ENCODE data around the gene SLC39A8.
A peak's percentile ranks its signal among the peaks of the same experiment; 100 is the strongest.
"Not testable (repeated sequence)": the region's sequence is repeated elsewhere in the genome, so short reads cannot be mapped to it uniquely, and the experiment has no call there.

The SLC39A8 gene

DNA sequence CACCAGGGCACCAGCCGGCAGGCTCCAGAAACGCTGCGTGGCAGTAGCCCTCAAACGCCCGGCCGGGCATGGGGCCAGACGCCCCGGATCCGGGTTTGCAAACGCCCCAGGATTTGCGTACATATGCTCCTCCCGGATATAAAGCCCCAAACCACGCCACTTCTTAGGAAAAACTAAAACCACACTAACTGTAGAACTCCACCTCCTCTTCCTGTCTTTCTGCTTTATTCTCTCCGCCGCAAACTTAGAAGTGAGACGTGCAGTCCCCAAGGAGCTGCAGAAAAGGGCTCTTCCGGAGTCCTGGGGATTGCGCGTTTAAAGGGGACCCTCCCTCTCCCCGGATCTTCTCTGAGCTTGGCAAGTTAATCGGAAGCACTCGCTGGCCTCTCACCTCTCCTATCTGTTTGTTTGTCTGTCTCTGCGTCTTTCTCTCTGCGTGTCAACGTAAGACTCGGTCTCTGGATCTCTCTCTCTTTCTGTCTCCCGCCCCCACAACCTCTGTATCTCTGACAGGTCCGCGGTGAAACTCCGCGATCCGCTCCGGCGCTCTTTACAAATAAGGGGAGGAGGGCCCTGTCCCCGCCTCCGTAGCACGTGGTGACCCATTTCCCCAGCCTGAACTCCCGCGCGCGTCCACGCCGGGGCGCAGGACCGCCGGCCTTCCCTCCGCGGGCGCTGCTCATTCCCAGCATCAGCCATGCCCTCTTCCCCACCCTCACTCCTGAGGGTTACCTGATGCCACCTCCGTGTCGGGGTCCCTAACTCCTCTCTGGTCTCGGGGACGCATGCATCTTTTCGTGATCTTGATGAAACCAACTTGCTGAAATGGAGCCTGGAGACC, at the start of gene SLC39A8:
Gene SLC39A8 (minus strand): TSS at position 529 of the 841 bp plus-strand sequence. CDS start 820 bp downstream, outside the sequence.
- peak; percentile 66 to 85 (median 76) for DNase-seq (ENCODE audit: low read depth in 4 of 4, low spot score in 1 of 4)

DNA sequence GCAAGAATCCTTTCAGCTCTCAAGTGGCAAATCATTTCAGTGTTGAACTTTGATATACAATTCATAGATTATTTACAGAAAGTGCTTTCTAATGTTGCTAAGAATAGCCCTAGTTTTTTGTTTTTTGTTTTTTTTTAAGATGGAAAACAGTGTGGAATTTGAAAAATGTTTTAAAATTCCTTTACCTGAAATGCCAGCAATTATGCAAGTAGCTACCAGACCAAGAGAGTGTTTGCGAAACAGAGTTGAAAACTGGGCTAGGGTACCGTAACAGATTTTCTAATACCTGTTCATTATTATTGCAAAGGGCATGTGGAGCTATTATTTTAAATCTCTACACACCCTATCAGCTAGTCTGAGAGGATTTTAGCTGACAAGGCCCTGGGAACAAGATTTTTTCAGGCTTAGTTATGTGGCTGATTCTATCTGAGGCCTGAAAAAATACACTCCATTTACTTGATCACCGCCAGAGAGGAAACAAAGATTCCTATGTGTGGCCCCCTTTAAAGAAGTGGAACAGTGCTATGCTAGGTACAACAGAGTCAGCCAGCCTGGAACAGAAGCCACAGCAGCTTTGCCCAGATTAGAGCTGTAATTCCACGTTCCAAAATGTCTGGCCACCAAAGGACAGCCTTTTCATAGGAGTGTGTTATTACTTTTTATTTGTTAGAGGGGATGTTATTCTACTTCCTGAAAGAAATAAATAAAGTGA, 46.9 kb upstream of the SLC39A8 start:
- no peak for DNase-seq (ENCODE audit: low read depth in 4 of 4, low spot score in 1 of 4)

DNA sequence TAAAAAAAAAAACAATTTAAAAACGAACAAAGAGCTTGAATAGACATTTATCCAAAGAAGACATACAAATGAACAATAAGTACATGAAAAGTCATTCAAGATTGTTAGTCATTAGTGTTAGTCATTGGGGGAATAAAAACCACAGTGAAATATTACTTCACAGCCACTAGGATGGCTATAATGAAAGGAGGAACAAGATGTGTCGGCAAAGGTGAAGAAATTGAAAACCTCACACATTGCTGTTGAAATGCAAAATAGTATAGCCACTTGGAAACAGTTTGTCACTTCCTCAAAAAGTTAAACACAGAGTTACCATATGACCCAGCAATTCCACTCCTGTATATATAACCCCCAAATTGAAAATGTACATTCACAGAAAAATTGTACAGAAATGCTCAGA, 45.2 kb upstream of the SLC39A8 start:
- peak in 1 of 4 experiments; percentile 0 for DNase-seq (ENCODE audit: low read depth in 4 of 4, low spot score in 1 of 4)

DNA sequence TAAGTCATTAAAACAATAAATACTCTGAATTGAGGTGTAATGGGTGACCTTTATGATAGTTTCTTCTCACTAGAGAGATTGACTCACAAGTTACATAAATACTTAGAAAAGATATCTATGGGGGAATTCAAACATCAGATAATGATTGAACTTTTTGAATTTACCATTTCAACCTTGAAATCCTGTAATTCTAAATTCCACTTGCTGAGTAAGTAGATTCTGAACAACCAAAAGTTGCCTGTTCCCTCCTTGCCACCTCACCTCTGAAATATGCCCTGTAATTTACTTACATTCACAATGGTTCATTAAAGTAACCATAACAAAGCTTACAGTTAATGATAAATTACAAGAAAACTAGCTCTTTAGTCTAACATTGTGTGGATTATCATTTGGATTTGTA, 43.3 kb upstream of the SLC39A8 start:
- no peak for DNase-seq (ENCODE audit: low read depth in 4 of 4, low spot score in 1 of 4)

DNA sequence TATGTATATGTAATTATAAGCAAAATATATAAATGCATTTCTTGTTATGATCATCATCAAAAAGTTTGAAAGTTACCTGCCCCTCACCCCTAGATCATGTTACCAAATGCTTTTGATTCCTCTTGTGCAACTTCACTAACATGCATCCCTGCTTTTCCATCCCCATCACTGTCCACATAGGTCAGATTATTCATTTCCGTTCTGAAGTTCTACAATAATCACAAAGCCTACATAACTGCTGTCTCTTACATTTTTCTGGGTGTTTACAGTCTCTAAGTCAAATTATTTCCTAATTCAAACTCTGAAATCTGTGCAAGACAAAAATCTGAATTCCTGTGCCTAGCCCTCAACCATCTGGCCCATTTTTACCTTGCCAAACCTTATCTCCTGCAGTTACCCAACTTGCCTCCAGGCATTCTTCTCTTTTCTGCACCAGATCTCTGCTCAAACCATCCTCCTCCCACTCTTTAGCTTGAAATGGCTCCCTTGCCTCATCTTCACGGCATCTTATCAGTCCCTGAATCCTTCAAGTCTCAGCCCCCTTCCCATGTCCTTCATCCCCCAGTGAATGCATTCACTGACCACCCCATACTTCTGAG, 42.4 kb upstream of the SLC39A8 start:
- DNase-seq (ENCODE audit: low read depth in 4 of 4, low spot score in 1 of 4), result no peak

DNA sequence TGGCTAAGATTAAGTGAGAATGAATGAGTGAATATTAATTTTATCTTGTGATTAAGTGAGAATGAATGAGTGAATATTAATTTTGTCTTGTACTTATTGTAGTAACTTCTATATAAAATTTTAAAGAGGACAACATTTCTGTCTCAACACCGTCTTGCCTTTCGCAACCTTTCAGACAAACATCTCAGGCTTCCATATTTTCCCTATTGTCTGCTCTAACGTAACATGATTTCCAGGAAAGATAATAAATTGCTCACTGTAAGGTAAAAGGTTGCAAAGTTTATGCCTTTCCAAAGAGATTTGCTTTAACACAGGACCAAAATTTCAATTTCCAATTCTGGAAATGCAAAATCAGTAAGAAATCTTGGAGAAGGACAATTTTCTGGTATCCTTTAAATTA, 41.7 kb upstream of the SLC39A8 start:
- no peak for DNase-seq (ENCODE audit: low read depth in 4 of 4, low spot score in 1 of 4)

DNA sequence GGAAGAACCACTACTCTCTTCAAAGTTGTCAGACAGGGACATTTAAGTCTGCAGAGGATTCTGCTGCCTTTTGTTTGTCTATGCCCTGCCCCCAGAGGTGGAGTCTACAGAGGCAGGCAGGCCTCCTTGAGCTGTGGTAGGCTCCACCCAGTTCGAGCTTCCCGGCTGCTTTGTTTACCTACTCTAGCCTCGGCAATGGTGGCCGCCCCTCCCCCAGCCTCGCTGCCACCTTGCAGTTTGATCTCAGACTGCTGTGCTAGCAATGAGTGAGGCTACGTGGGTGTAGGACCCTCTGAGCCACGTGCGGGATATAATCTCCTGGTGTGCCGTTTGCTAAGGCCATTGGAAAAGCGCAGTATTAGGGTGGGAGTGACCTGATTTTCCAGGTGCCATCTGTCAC, 35.0 kb upstream of the SLC39A8 start:
- DNase-seq (ENCODE audit: low read depth in 4 of 4, low spot score in 1 of 4), result not testable (repeated sequence)

DNA sequence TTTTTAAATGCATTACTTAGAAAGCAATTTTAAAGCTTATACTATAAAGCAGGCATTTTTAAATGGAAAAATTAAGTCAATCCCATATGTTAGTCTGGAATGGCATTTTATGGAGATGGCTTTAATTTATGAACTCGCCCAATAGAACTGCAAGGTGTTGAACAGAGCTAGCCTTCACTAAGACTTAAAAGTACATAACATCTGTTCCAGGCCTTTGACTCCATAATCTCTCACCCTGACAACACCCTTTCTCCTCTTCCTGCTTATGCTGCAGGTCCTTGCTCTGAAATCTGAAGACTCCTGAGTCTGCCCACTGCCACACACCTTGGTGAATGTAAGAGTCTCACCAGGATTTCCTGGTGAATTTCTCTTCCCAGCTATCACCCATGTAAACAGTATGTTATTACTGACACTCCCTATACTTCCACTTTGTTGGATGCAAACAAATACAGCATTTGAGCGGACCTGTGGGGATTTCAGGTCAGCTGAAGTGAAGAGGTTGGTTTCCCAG, 17.7 kb upstream of the SLC39A8 start:
- DNase-seq (ENCODE audit: low read depth in 4 of 4, low spot score in 1 of 4), result no peak

DNA sequence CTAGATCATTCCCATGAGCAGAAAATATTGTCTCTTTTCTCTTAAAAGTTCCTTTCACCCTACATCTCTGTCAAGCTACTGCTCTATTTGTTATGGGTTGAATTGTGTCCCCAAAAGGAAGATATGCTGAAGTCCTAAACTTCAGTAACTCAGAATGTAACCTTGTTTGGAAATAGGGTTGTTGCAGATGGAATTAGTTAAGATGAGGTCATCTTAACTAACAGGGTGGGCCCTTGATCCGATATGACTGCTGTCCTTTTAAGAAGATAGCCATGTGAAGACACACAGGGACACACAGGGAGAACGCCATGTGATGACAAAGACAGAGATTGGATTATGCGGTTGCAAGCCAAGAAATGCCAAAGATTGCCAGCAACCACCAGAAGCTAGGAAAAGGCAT, 12.8 kb upstream of the SLC39A8 start:
- no peak for DNase-seq (ENCODE audit: low read depth in 4 of 4, low spot score in 1 of 4)

DNA sequence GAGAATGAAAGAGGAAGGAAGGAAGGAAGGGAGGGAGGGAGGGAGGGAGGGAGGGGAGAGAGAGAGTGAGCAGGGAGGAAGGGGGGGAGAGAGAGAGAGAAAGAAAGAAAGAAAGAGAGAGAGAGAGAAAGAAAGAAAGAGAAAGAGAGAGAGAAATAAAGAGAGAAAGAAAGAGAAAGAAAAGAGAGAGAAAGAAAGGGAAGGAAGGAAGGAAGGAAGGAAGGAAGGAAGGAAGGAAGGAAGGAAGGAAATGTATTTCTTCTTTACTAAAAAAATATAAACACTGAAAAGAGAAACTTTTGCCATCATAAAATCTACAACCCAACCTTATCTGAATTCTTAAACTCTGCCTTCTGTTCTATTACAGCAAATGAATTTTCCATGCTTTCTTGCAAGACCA, 12.4 kb upstream of the SLC39A8 start:
- not testable (repeated sequence) for DNase-seq (ENCODE audit: low read depth in 4 of 4, low spot score in 1 of 4)

DNA sequence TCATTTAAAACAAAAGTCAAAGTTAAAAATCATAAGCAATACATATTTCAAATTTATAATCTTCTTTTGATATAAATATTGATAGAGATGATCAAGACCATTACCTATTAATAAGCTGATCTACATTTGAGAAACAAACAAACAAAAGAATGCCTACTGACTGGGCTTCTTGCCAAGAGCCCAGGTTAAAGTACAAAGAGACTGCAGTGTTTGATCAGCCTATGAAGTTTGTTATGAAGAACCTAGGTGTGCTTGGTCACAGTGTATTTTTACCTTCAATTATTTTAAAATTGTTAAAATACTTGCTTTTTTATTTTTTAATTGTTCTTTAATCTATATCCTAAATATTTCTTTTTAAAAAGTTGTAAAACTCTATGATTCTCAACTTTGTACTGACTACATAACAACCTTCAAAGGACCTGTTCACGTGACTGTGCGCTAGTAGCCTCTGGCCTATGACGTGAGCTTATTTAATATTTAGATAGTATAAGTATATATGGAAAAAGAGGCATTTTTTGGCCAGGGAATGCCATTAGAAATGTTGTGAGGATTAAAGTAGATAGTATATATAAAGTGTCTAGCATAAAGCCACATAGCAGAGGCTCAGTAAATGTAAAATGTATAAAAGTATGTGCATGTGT, 11.4 kb upstream of the SLC39A8 start:
- no peak for DNase-seq (ENCODE audit: low read depth in 4 of 4, low spot score in 1 of 4)

DNA sequence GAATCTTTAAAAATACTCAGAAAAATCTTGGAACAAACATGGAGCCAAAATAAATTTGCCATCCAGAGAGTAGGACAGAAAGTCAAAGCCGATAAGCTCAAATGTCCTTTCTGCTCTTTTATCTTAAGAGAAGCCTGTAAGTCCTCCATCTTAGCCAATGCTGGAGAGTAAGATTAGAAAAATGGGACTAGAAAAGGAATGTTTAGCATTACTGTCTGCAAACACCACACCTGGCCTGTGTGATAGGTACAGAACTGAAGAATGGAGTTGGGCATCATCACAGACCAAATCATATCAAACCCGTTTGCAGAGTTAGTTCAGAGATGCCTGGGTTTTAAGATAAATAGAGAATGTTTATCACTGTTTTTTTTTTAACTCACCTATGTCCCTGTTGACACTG, 10.5 kb upstream of the SLC39A8 start:
- DNase-seq (ENCODE audit: low read depth in 4 of 4, low spot score in 1 of 4), result no peak

DNA sequence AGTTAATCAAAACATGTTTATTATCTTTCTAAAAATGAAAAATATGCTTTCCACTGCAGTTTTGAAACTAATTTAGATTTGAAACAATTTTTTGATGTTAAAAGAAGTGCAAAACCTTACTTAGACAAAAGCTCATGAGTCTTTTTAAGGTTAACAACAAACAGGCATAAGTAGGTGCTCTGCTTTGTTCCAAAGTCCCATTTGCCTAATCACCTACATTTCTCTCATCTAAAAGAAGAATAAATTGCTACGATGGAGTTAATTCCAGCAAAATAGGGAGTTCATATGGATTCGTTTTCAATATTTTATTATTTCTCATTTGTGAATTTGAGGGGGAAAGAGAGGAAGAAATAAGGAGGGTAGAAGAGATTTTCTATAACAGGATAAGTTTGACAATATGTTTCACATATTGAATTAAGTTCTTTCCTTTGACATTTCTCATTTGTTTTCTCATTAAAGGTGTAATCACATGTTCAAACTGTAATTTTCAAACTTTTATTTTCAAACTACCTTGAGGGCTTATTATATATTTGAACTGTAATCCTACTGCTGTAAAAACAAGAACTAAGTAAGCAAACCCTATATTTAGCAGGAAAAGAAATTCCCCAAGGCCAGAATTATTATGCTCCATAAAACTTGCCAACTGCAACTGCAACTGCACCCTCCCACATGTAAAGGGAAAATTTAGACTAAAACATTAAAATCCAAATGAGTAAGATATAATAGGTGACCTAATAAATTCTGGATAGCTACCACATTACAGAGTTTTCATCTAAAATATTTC, 9.6 kb upstream of the SLC39A8 start:
- no peak for DNase-seq (ENCODE audit: low read depth in 4 of 4, low spot score in 1 of 4)

DNA sequence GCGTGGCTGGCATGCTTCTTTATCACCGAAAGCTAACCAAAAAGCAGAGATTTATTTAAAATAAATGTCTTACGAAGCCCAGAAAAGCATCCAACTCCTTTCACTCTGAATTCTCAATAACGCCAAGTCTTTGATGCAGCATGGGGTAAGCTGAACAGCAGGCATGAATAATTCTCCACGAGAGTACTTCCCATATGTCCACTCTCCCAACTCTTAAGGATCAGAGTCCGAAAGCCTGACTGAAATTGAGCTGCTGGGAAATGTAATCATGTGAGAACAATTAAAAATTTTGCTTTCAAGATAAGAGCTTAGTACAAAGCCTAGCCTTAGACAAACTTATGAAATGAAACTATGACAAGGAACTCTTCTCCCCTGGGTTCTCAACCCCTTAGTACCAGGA, 7.5 kb upstream of the SLC39A8 start:
- DNase-seq (ENCODE audit: low read depth in 4 of 4, low spot score in 1 of 4), result no peak

DNA sequence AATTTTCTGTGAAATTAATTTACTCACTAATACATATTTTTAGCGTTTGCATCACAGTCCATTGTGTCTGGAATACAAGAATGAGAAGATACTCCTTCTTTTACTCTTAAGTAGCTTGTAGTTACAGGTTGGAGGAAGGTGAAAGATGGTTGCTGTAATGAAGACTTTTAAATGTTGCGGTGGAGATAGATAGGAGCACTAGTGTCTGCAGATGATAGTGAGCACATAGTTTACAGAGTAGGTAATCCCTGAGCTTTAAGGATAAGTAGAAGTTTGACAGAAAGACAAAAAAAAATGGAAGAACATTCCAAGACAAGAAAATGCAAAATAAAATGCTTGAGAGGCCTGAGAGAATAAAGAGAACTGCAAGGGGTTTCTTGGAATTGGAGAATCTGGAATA, 5.4 kb upstream of the SLC39A8 start:
- no peak for DNase-seq (ENCODE audit: low read depth in 4 of 4, low spot score in 1 of 4)

DNA sequence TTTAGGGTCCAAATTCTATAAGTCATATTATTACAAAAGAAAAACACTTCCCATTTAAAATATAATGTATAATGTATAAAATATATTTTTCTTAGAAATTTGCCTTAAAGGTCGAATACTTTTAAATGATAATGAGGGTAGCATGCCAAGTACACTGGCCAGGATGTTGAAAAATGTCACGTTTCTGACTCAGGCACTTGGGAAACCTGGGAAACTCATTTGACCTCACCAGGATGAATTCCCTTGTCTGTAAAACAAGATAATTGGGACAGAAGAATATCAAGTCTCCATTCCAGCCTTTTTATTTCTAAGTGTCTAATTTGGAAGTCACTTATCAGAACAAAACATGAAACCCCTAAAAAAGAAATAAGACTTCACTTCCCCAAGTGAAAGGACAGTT, 3.4 kb upstream of the SLC39A8 start:
- no peak for DNase-seq (ENCODE audit: low read depth in 4 of 4, low spot score in 1 of 4)

DNA sequence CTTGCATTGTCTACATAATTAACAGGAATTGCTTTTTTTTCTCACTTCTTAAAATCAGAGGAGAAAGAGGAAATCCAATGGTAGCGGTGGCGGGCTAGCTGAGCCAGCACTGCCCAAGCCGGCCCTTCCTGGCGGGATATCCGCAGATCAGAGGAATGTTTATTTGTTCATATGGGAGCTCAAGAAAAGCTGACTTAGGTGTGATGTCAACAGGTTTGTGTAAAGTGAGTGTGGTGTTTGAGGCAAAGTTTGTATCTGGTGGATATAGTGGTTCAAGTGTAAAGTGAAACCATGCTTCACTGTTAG, 466 bp upstream of the SLC39A8 start:
- no peak for DNase-seq (ENCODE audit: low read depth in 4 of 4, low spot score in 1 of 4)

DNA sequence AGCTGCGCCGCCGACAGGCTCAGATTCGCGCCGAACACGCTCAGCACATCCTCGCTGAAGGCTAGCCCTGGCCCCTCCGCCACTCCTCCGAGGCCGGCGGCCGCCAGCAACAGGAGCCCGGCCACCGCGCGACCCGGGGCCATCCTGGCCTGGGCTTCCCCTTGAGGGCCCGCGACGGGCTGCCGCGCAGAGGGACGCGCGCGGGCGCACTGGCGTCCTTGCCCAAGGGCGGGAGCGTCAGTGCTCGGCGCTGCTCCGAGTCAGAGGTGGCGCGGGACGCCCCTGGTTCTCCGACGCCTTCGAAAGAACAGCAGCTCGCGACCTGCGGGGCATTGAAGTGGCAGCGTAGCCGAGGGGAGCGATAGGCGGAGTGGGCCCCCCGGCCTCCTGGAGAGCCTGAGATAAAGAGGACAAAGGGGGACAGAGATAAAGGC, 745 bp downstream of the SLC39A8 start:
- DNase-seq (ENCODE audit: low read depth in 4 of 4, low spot score in 1 of 4), result peak; percentile 38 to 63 (median 43)

DNA sequence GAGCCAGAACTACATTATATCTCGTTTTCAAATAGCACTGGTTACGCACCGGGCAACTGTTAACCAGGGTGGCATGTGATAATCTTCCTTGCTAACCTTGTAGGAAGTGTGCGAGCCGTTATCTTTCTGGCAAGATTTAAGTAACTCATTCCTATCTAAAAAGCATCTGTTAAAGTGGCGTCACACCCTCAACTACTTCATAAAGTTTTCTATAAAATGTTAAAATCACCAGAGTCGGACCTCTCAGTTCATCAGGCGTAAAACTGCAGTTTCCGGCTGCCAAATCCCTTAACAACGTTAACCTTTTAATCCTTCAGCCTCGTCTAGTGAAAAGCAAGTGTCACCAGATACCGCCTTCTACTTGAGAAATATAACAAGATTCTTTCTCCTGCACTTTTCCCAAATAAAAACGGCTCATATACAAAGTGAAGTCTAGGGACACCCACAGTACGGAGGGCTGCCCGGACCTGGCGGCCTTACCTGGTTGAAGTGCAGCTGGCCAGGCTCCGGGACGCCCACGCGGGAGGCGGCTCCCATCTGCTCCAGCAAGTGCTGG, 1.2 kb downstream of the SLC39A8 start:
- DNase-seq (ENCODE audit: low read depth in 4 of 4, low spot score in 1 of 4), result peak in 3 of 4 experiments; percentile 35 to 62 (median 57)

DNA sequence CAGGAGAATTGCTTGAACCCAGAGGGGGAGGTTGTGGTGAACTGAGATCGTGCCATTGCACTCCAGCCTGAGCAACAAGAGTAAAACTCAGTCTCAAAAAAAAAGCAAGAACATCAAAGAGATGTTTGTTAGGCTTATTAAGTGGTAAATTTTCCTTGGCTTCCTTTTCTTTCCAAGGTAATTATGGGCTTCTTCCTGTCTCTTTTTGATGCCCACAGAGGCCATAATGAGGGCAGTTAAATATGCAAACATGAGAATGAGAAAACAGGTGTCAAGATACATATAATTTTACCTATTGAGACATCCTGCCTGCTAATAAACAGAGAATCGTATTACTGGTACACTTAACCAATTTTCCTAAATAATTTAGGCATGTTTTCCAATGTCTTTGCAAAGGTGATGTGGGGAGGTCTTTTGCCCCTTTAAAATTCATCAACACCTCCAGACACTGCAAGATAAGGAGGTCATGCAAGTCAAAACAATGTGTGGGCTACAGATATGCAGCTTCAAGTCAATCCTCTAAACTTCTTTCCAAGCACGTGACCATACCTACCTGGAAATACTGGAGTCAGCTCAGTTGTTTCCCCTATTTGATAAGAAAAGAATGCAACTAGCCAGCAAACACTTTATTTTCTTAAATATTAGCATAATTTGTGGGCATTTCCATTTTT, 2.7 kb downstream of the SLC39A8 start:
- no peak for DNase-seq (ENCODE audit: low read depth in 4 of 4, low spot score in 1 of 4)
